ENCODE data around the gene OR51L1. TPM values are rescaled to one million over a fixed set of nuclear protein-coding genes. Genes with fewer than 3 reads are reported as not detected.
"Not testable (repeated sequence)": the region's sequence is repeated elsewhere in the genome, so short reads cannot be mapped to it uniquely, and the experiment has no call there.

Gene OR51L1, protein sequence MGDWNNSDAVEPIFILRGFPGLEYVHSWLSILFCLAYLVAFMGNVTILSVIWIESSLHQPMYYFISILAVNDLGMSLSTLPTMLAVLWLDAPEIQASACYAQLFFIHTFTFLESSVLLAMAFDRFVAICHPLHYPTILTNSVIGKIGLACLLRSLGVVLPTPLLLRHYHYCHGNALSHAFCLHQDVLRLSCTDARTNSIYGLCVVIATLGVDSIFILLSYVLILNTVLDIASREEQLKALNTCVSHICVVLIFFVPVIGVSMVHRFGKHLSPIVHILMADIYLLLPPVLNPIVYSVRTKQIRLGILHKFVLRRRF
- not detected for total RNA-seq
- long read RNA-seq = 0 reads

- intact Hi-C loops (cut with DNase I) = no loop called here
- DNase-seq (no peak), ATAC-seq (ENCODE audit: poor library complexity) (no peak)
Measured at GRCh38 chr11:4994551-4994950, at the start of gene OR51L1. Gene OR51L1, plus strand, starts transcription at chr11:4994851. Its CDS starts 4,132 bp downstream, at chr11:4998983.

GRCh38 chr11:4947505-4947904 lies 47.1 kb upstream of the OR51L1 start, which contains the start of gene OR51A4:
Gene OR51A4, minus strand, starts transcription at chr11:4947605. Its CDS starts 505 bp downstream, at chr11:4947100.
- intact Hi-C loops (cut with DNase I) = no loop called here
- ATAC-seq (ENCODE audit: poor library complexity) = no peak
- no peak for DNase-seq

- ATAC-seq (ENCODE audit: poor library complexity); DNase-seq; intact Hi-C loops (cut with DNase I): not testable (repeated sequence)
Measured at GRCh38 chr11:4955613-4956012, 39.0 kb upstream of the OR51L1 start, which contains the start of gene OR51A2. Gene OR51A2, minus strand, starts transcription at chr11:4955713. Its CDS starts 0 bp downstream, at chr11:4955713.

GRCh38 chr11:4957396-4957795 lies 37.3 kb upstream of the OR51L1 start:
- ATAC-seq (ENCODE audit: poor library complexity) (no peak), DNase-seq (no peak)
- intact Hi-C loops (cut with DNase I) = no loop called here

DNA sequence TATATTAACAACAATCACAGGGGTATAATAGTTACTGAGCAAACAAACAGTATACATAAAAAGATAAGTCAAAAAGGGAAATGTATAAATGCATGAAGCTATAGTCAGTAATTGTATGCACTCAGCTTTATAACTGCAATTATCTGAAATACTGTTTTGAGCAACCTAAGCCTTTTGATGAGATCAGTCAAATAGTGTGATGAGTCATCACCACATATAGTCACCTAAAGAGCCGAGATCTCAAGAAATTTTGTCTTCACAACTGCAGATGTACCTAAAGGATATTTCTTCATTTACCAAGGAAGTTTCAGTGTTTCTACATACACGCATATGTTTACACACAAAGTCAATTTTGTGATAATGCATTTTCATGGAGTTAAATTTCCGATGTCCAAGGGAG lies 33.8 kb upstream of the OR51L1 start:
- DNase-seq = no peak
- intact Hi-C loops (cut with DNase I) = no loop called here
- ATAC-seq (ENCODE audit: poor library complexity) = no peak

DNA sequence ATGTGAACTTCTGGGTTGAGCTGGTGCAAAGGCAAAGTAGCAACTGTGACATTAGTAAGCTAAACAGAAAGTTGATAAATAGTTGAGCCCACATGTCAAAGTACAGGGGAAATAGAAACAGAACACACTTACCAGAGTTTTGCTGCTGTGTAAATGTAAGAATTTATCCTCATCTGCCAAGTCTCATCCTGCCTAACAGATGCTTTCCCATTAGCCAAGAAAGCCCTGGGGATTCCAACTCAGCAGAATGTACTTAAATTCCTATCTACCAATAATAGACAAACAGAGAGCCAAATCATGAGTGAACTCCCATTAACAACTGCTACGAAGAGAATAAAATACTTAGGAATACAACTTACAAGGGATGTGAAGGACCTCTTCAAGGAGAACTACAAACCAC lies 31.8 kb upstream of the OR51L1 start:
- DNase-seq (no peak), ATAC-seq (ENCODE audit: poor library complexity) (no peak)
- intact Hi-C loops (cut with DNase I) = no loop called here

- DNase-seq (no peak), ATAC-seq (ENCODE audit: poor library complexity) (no peak)
- intact Hi-C loops (cut with DNase I) = no loop called here
Measured at GRCh38 chr11:4975436-4975835, 19.2 kb upstream of the OR51L1 start.

DNA sequence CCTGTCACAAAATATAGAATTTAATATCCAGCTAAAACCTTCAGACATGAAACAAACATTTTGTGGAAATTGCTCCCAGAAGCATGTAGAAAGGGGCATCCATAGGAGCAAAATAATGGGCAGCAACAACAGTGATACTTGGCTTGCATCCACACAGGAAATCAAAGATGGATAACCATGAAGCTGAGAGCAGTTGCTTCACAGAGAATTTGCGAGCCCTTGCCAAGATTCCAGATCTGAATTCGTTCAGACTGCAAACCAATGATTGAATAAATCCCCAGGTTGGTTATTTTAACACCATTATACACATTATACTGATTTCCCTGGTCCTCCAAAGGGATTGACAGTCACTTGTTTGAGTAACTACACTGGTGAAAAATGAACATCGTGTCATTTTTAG lies 15.6 kb upstream of the OR51L1 start:
- no peak for ATAC-seq (ENCODE audit: poor library complexity)
- intact Hi-C loops (cut with DNase I) = no loop called here
- no peak for DNase-seq

DNA sequence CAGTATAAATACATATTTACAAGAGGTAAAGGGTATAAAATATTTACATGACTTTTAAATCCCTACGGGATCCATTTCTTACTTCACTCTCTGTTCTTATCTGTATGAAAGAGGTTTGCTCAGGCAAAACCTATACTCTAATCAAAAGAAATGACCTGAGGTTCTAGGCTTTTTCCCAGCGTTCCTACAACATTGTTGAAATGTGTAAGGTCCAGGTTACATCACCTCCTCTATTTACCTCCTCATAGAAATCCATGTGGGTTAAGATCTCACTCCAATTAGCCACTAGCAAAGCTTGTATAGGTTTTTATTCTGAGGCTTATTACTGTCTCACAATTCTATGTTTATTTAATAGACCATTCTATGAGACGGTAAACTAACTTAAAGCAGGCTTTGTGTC lies 12.0 kb upstream of the OR51L1 start:
- ATAC-seq (ENCODE audit: poor library complexity) (no peak), DNase-seq (no peak)
- intact Hi-C loops (cut with DNase I) = no loop called here

DNA sequence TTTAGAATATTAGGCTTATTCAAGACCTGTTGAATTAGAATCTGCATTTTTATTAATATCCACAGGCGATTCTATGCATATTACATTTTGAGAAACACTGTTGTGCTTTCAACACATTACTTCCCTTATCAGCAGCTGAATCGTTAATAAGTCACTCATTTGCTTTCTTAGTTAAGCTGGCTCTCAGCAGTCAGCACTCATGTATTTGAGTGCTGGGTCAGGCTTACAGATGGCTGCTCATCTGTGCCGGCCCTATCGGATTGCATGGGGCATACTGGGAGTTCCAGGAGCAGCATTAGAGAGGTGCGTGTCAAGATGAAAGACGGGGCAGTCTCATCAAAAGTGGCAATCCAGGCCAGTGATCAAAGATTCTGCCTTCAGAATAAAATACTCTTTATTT lies 10.8 kb upstream of the OR51L1 start:
- no peak for ATAC-seq (ENCODE audit: poor library complexity)
- intact Hi-C loops (cut with DNase I) = no loop called here

GRCh38 chr11:4991060-4991459 lies 3.6 kb upstream of the OR51L1 start:
- ATAC-seq (ENCODE audit: poor library complexity) = no peak
- intact Hi-C loops (cut with DNase I) = no loop called here
- no peak for DNase-seq

More for the DNA sequence above, 10.8 kb upstream of the OR51L1 start:
- no peak for DNase-seq

GRCh38 chr11:5004424-5005274 lies 10.0 kb downstream of the OR51L1 start:
- DNase-seq = peak; percentile 48
- intact Hi-C loops (cut with DNase I) = loop anchor here (5.0 to 10.0 kb wide), 2 partner anchors 367 to 820 kb away; partner anchors contain the start of gene OR51D1
- ATAC-seq (ENCODE audit: poor library complexity) = peak; percentile 58

DNA sequence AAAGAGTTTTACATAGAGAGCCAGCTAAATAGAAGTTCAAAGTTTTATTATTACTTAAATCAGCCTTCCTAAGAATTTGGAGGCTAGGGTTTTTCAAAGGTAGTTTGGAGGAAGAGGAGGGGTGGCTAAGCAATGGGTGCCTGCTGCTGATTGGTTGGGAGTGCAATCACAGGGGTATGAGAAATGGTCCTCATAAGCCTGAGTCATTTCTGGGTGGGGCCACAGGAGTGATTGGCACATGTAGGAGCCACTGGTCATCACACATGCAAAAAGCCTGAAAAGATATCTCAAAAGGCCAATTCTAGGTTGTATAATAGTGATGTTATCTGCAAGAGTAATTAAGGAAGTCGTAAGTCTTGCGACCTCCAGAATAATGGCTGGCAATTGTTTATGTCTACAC lies 12.9 kb downstream of the OR51L1 start:
- intact Hi-C loops (cut with DNase I) = loop anchor here (10.0 kb wide), 1 partner anchor 823 kb away; no protein-coding TSS in a partner anchor

GRCh38 chr11:5011254-5011653 lies 16.6 kb downstream of the OR51L1 start:
- intact Hi-C loops (cut with DNase I) = no loop called here
- DNase-seq (no peak), ATAC-seq (ENCODE audit: poor library complexity) (no peak)

More for the DNA sequence above, 12.9 kb downstream of the OR51L1 start:
- no peak for ATAC-seq (ENCODE audit: poor library complexity)
- no peak for DNase-seq

- ATAC-seq (ENCODE audit: poor library complexity) (no peak), DNase-seq (no peak)
- intact Hi-C loops (cut with DNase I) = no loop called here
Measured at GRCh38 chr11:5013012-5013411, 18.4 kb downstream of the OR51L1 start.

DNA sequence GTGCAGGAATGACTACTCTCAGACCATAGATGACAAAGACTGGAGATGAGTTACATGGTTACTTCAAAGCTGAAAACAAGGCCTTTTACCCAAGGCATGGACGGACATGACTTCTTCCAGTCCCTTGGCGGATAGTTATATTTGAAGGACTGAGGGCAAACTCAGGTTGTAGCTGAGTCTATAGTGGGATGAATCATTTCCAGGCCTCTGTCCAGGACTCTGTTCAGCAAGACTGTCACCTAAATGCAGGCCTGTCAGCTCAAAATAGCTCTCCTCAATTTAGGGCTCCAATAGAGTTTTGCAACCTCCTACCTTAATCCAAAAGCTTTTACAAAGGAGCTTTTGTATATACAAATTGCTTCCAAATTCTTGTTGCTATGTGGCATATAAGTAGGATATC lies 27.3 kb downstream of the OR51L1 start:
- intact Hi-C loops (cut with DNase I) = no loop called here
- ATAC-seq (ENCODE audit: poor library complexity) = peak; percentile 76
- DNase-seq = no peak

DNA sequence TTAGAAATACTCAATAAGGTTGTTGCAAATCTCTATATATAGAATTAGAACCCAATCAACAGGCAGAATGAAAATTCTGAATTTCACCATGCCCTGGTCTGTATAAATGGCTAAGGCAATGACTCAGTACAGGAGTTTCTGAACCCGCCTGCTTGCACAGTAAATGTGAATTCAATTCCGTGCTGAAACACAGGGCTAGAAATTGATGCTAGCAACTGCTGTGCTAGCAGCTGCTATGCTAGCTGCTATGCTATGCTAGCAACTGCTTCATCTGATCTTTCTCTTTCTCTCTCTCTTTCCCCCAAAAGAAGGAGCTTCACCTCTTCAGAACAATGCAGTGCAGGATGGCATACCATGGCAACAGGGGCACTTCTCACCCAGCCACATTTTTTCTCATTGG lies 42.0 kb downstream of the OR51L1 start:
- no peak for DNase-seq
- intact Hi-C loops (cut with DNase I) = no loop called here
- ATAC-seq (ENCODE audit: poor library complexity) = no peak

DNA sequence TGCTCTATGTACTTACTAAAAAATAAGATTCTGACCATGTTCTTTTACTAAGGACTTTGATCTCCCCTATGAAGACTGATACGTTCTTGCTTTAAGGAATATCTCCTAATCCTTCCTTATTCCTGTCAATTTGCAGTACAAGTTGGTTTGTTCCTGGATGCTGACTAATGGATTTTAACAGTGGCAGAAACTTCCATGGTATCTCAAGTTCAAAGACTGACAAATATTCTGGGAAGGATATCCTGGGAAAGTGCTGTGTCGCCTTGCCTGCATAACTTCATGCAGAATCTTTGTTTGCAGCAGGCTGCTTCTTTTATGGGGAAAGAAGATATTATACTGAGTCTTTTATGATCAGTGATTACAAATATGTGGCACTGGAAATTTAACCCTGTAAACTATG lies 43.3 kb downstream of the OR51L1 start:
- intact Hi-C loops (cut with DNase I) = no loop called here
- DNase-seq (no peak), ATAC-seq (ENCODE audit: poor library complexity) (no peak)

- no peak for ATAC-seq (ENCODE audit: poor library complexity)
- intact Hi-C loops (cut with DNase I) = no loop called here
- no peak for DNase-seq
Measured at GRCh38 chr11:5038341-5038740, 43.7 kb downstream of the OR51L1 start.

DNA sequence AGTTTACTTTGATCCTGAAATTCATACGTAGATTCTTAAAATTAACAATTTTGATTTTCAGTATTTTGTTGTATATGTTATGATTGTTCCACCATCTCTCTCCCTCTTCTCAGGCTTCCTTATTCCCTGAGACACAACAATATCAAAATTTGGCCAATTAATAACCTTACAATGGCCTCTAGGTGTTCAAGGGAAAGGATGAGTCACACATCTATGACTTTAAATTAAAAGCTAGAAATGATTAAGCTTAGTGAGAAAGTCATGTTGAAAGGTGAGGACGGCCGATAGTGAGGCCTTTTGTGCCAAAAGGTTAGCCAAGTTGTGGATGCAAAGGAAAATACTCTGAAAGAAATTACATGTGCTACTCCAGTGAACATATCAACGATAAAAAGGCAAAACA lies 46.2 kb downstream of the OR51L1 start:
- intact Hi-C loops (cut with DNase I) = no loop called here
- ATAC-seq (ENCODE audit: poor library complexity) (no peak), DNase-seq (no peak)
